ENCODE results near the gene DOCK2.
A peak's percentile ranks its signal among the peaks of the same experiment; 100 is the strongest.

Gene DOCK2

GRCh38 chr5:170100066-170100943, 463.2 kb downstream of the DOCK2 start:
- peak; percentile 86 for DNase-seq (ENCODE audit: low spot score)

GRCh38 chr5:170103447-170103846, 466.4 kb downstream of the DOCK2 start:
- DNase-seq (ENCODE audit: low spot score): no peak

- DNase-seq (ENCODE audit: low spot score): no peak
These were observed 467.2 kb downstream of the DOCK2 start for GRCh38 chr5:170104299-170104698.

- no peak for DNase-seq (ENCODE audit: low spot score)
These were observed 467.6 kb downstream of the DOCK2 start for GRCh38 chr5:170104710-170105109.

- no peak for DNase-seq (ENCODE audit: low spot score)
These were observed 468.9 kb downstream of the DOCK2 start, which contains the start of gene FOXI1 for GRCh38 chr5:170105642-170106611. TSS of gene FOXI1 (plus strand) at chr5:170105897. CDS start at chr5:170105958, 61 bp downstream.

GRCh38 chr5:170107674-170108073, 470.6 kb downstream of the DOCK2 start:
- DNase-seq (ENCODE audit: low spot score): no peak

GRCh38 chr5:170108266-170108785, 471.3 kb downstream of the DOCK2 start:
- no peak for DNase-seq (ENCODE audit: low spot score)

- DNase-seq (ENCODE audit: low spot score): no peak
These were observed 472.3 kb downstream of the DOCK2 start for GRCh38 chr5:170109059-170110031.

GRCh38 chr5:170110403-170111087, 473.5 kb downstream of the DOCK2 start:
- no peak for DNase-seq (ENCODE audit: low spot score)

GRCh38 chr5:170111088-170111785, 474.2 kb downstream of the DOCK2 start:
- no peak for DNase-seq (ENCODE audit: low spot score)

- DNase-seq (ENCODE audit: low spot score): no peak
These were observed 475.9 kb downstream of the DOCK2 start for GRCh38 chr5:170112876-170113521.

GRCh38 chr5:170113522-170113900, 476.4 kb downstream of the DOCK2 start:
- no peak for DNase-seq (ENCODE audit: low spot score)

- DNase-seq (ENCODE audit: low spot score): no peak
These were observed 477.2 kb downstream of the DOCK2 start for GRCh38 chr5:170114271-170114670.

GRCh38 chr5:170115925-170116324, 478.9 kb downstream of the DOCK2 start:
- DNase-seq (ENCODE audit: low spot score): no peak

GRCh38 chr5:170117736-170118135, 480.7 kb downstream of the DOCK2 start:
- DNase-seq (ENCODE audit: low spot score): no peak

- DNase-seq (ENCODE audit: low spot score): no peak
These were observed 483.5 kb downstream of the DOCK2 start for GRCh38 chr5:170120576-170120975.

GRCh38 chr5:170121321-170121720, 484.2 kb downstream of the DOCK2 start:
- DNase-seq (ENCODE audit: low spot score): no peak

GRCh38 chr5:170126061-170126460, 489.0 kb downstream of the DOCK2 start:
- no peak for DNase-seq (ENCODE audit: low spot score)

GRCh38 chr5:170126626-170127025, 489.6 kb downstream of the DOCK2 start:
- no peak for DNase-seq (ENCODE audit: low spot score)
